Erythroblast (primary cell): ENCODE data around the gene TTF2.

Source experiments
- GATA1 ChIP-seq: IDR thresholded peaks from 2 replicates; pipeline ENCODE4 v1.6.1; 2011; ENCODE audit warnings: low read depth, mild to moderate bottlenecking, control low read depth, low read length, moderate library complexity
- POLR2A ChIP-seq: IDR thresholded peaks from 2 replicates; pipeline ENCODE4 v1.6.1; 2011; ENCODE audit warnings: mild to moderate bottlenecking, low read length

- no peak for TF ChIP-seq POLR2A
- TF ChIP-seq GATA1, result no peak
These were observed 50.6 kb downstream of the TTF2 start for GRCh38 chr1:117110774-117111173.
